Naive B cell (primary cell): ENCODE results near the gene PRKCA. TPM values are rescaled to one million over a fixed set of nuclear protein-coding genes. Genes with fewer than 3 reads are reported as not detected.

Experiments
- ATAC-seq, 2 donors: fragments of 150-1000 bp; cut with Tn5 transposase; 2 replicates each; pipeline ENCODE4 v1.10.0; 2021; ENCODE audit warnings: low read depth in 2 of 2, mild to moderate bottlenecking in 2 of 2, moderate library complexity in 2 of 2
- DNase-seq: peaks from one replicate; pipeline ENCODE4 v3.0.0; 2022
- H3K27ac Mint-ChIP-seq, 6 donors: one replicate each; pipeline ENCODE4 v1.8.0; 2020 to 2022; ENCODE audit warnings: mild to moderate bottlenecking in 6 of 6, mixed read lengths in 6 of 6, moderate library complexity in 5 of 6, inconsistent platforms in 2 of 6
- H3K27me3 Mint-ChIP-seq, 3 donors: one replicate each; pipeline ENCODE4 v1.8.0; 2021 to 2022; ENCODE audit warnings: mixed read lengths in 3 of 3, mild to moderate bottlenecking in 1 of 3
- H3K36me3 Mint-ChIP-seq, 2 donors: one replicate each; pipeline ENCODE4 v1.8.0; 2020 to 2022; ENCODE audit warnings: mixed read lengths in 2 of 2, inconsistent platforms in 1 of 2, mild to moderate bottlenecking in 1 of 2
- H3K4me1 Mint-ChIP-seq, 3 donors: one replicate each; pipeline ENCODE4 v1.8.0; 2020 to 2022; ENCODE audit warnings: mixed read lengths in 3 of 3, inconsistent platforms in 1 of 3, mild to moderate bottlenecking in 1 of 3, moderate library complexity in 1 of 3
- H3K4me3 Mint-ChIP-seq, 8 donors: one replicate each; pipeline ENCODE4 v1.8.0; 2020 to 2022; ENCODE audit warnings: mild to moderate bottlenecking in 8 of 8, mixed read lengths in 8 of 8, moderate library complexity in 8 of 8, inconsistent platforms in 2 of 8
- H3K9me3 Mint-ChIP-seq, 7 donors: one replicate each; pipeline ENCODE4 v1.8.0; 2020 to 2022; ENCODE audit warnings: mixed read lengths in 7 of 7, mild to moderate bottlenecking in 5 of 7, inconsistent platforms in 2 of 7, moderate library complexity in 1 of 7
- polyA plus RNA-seq, 6 donors: library from polyadenylated mRNA; unstranded; fragments of 300-500 nt; fragmentation: Illumina TruSeq; gene quantifications; one replicate each; pipeline ENCODE4 v1.2.3, GENCODE V29; 2021; ENCODE audit warnings: low read depth in 6 of 6

The PRKCA gene
- polyA plus RNA-seq, 6 donors from 2014 or later = 0.03 to 0.06 TPM; not detected in 4

DNA sequence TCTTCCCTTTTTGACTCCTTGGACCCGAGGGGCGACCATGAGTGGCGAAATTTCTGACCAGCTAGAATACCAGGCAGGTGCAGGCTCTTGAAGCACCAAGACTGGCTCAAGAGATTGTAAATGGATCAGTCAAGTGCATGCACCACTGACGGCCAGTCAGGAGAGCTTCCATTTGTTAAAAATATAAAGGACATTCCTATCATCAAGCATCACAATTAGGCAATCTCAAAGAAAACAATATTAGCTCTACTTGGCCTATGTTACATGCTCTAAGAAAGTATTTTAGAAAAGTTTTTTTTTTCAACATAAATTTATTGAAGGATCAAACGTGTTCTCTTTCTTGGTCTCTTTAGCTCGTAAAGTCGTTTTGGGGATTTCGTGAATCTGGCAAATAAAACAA lies 1.5 kb upstream of the PRKCA start:
- peaks cover 0 to 9% of the 10 kb centered on the region in 2 donors for H3K36me3 Mint-ChIP-seq
- peak overlapping the region; percentile 85 to 95 (median 89) for H3K4me3 Mint-ChIP-seq
- peaks cover 46 to 65% (median 51%) of the 10 kb centered on the region in 3 donors for H3K27me3 Mint-ChIP-seq
- H3K27ac Mint-ChIP-seq = no peak overlapping the region
- H3K9me3 Mint-ChIP-seq = peaks cover 0 to 3% (median 0%) of the 10 kb centered on the region in 7 donors
- peaks cover 8 to 11% (median 8%) of the 10 kb centered on the region in 3 donors for H3K4me1 Mint-ChIP-seq
- ATAC-seq = no peak
- DNase-seq = no peak

DNA sequence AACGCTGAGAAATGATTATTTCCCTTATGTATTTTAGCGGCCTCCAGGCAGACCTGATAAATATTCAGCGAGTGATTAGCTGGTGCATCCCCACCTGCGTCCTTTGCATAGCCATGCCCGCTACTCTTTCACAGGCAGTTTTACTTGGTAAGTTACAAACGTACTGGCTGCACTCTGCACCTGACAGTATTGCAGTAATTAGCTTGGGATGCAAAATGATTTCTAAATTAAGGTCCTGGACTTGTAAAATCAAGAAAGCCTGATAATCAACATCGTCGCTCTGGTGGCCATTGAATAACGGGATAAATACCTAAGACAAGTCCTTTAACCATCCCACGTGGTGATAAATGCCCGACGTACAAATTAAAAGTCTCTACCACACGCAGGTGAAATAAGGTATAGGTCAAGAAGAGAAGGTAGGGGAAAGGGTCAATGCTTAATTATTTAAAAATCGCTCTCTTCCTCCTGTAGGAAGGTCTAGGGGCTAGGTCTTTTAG lies 998 bp upstream of the PRKCA start:
- Mint-ChIP-seq H3K27ac (peak overlapping the region in 2 of 6 donors; percentile 2 to 81), H3K4me1 (peaks cover 8 to 11% (median 8%) of the 10 kb centered on the region in 3 donors), H3K27me3 (peaks cover 43 to 60% (median 47%) of the 10 kb centered on the region in 3 donors), H3K36me3 (peaks cover 0 to 9% of the 10 kb centered on the region in 2 donors), H3K4me3 (peak overlapping the region; percentile 85 to 95 (median 89)), H3K9me3 (peaks cover 0 to 3% (median 0%) of the 10 kb centered on the region in 7 donors)
- DNase-seq (no peak), ATAC-seq (no peak)

DNA sequence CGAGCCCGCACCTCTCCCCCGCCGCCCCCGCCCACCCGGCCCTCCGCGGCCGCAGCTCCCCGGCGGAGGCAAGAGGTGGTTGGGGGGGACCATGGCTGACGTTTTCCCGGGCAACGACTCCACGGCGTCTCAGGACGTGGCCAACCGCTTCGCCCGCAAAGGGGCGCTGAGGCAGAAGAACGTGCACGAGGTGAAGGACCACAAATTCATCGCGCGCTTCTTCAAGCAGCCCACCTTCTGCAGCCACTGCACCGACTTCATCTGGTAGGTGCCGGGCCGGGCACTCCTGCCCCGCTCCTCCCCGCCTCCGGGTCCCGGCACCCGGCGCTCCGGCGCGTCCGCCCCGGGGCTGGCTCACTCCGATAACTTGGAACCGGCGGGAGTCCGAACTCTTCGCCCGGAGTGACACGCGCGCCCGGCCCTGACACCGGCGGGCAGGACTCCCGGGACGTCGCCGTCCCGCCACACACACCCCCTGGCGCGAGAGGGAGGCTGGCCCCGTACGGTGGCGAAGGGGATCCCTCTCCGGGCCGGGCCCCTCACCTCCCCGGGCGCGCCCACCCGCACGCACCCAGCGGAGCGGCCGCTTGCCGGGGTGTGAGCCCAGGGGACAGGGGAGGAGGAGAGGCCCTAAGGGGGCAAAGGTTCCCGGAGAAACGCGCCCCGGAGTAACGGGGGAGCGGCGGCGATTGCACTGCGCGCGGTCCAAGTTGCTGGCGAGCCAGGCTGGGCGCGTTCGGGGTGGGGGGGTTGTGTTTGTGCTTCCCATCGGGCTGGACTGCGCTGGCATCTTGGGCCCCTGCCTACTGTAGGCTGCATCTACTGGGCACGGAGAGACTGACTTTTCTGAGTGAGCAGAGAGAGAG lies 581 bp downstream of the PRKCA start:
- peaks cover 44 to 59% (median 45%) of the 10 kb centered on the region in 3 donors for H3K27me3 Mint-ChIP-seq
- ATAC-seq (peak; percentile 32), DNase-seq (no peak)
- H3K4me3 Mint-ChIP-seq = peak overlapping the region; percentile 79 to 96 (median 92)
- peaks cover 0 to 3% (median 0%) of the 10 kb centered on the region in 7 donors for H3K9me3 Mint-ChIP-seq
- H3K27ac Mint-ChIP-seq = peak overlapping the region in 1 of 6 donors; percentile 56
- H3K36me3 Mint-ChIP-seq = peaks cover 0 to 9% of the 10 kb centered on the region in 2 donors
- H3K4me1 Mint-ChIP-seq = peaks cover 8 to 11% (median 8%) of the 10 kb centered on the region in 3 donors

DNA sequence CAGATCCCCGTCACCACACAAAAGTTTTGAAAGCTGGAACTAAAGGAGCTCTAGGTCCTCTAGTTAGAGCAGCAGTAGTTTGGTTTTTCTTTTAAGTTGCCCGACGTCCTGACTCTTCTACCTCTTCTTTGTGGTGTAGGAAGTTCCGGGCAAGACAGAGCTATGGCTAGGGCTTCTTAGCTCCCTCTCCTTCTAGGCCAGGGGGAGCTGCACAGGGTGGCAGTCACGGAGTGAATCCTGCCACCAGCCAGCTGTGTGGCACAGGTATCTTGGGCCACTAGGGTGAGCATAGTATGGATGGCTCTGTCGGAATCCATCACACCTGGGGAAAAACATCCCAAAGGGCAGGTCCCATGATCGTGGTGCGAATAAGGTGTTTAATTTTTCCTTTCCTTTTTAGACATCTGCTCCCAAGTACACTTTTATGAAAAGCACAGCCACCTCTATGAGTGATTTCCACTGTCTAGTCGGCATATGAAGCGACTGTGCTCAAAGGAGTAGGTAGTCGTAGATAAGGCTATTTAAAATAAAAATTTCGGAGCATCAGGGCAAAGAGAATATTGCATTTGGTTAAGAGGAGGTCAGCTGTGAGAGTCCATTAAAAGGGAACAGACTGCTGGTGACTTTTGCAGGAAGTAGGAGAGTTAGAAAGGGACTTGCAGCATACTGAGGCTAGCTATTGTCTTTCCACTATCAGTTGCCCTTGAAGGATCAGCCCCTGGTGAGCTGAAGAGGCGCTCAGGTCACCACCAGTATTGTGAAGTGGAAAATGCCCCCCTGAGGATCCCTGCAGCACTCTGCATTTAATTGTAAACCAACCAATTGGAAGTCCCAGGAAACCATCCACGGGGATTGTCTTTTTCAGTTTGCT lies 2.1 kb downstream of the PRKCA start:
- Mint-ChIP-seq H3K4me1 (peaks cover 8 to 11% (median 8%) of the 10 kb centered on the region in 3 donors), H3K36me3 (peaks cover 0 to 9% of the 10 kb centered on the region in 2 donors), H3K4me3 (peak overlapping the region in 7 of 8 donors; percentile 66 to 96 (median 84)), H3K9me3 (peaks cover 0 to 3% (median 0%) of the 10 kb centered on the region in 7 donors), H3K27me3 (peaks cover 38 to 52% (median 44%) of the 10 kb centered on the region in 3 donors), H3K27ac (no peak overlapping the region)
- no peak for DNase-seq
- no peak for ATAC-seq

DNA sequence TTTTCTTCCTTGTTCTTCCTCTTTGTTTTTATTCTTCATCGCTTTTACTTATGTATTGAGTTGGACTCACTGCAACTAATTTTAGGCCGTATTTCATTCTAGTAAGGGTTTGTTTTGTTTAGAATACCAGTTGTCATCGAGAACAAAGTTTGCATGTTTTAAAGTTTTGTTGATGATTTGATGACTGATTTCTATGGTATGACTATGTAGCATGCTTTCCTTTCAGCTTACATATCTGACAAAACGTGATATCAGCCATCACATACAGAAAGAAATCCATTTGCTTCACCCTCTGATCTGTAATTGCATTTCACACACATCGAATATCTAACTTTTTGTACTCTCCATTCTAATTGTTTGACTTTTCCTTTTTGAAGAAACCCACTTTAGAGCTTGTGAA lies 4.0 kb downstream of the PRKCA start:
- Mint-ChIP-seq H3K36me3 (peaks cover 0 to 7% of the 10 kb centered on the region in 2 donors), H3K27ac (no peak overlapping the region), H3K4me3 (peak overlapping the region in 1 of 8 donors; percentile 57), H3K27me3 (peaks cover 25 to 42% (median 33%) of the 10 kb centered on the region in 3 donors), H3K4me1 (peaks cover 5 to 10% (median 7%) of the 10 kb centered on the region in 3 donors), H3K9me3 (no peaks in the 10 kb centered on the region)
- no peak for ATAC-seq
- DNase-seq = no peak

DNA sequence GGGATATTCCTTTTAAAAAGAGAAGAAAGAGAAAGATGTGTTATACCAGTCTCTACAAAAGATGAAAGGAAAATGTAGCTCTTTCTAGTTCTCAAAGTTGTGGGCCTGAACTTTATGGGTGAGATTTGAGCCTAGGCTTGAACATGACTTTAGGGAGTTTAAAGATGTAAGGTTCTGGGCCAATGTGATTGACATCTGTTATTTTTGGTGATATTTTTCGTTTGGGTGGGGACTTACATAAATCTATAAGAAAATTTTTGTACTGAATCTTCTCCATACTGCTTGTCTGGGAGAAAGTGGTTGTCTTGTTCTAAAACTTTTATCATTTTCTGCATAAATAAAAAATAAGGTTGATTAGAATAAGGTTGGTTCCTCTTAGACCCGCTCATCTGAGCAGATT lies 4.8 kb downstream of the PRKCA start:
- no peak overlapping the region for H3K27ac Mint-ChIP-seq
- H3K4me1 Mint-ChIP-seq = peaks cover 0 to 4% (median 3%) of the 10 kb centered on the region in 3 donors
- no peaks in the 10 kb centered on the region for H3K36me3 Mint-ChIP-seq
- ATAC-seq (no peak), DNase-seq (no peak)
- no peaks in the 10 kb centered on the region for H3K9me3 Mint-ChIP-seq
- H3K4me3 Mint-ChIP-seq = no peak overlapping the region
- H3K27me3 Mint-ChIP-seq = peaks cover 21 to 39% (median 31%) of the 10 kb centered on the region in 3 donors

DNA sequence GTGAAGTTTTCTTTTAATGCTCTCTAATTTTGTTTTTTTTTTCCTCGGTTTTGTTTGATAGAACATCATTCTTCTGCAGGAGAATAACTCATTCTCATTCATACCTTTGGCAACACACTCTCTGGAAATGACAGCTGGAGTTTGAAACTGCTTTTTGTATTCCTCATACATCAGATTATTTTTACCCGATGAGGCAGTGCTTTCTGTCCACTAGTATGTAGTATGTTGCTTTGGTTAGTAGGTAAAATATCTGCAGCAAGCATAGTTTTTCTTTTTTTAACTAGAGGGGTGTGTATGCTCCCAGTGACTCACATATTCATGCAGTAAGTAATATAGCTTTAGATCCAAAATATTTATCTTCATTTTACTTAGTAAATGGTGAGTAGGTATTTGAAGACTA lies 6.4 kb downstream of the PRKCA start:
- H3K27ac Mint-ChIP-seq = no peak overlapping the region
- peaks cover 17 to 37% (median 30%) of the 10 kb centered on the region in 3 donors for H3K27me3 Mint-ChIP-seq
- no peaks in the 10 kb centered on the region for H3K4me1 Mint-ChIP-seq
- ATAC-seq (no peak), DNase-seq (no peak)
- no peaks in the 10 kb centered on the region for H3K9me3 Mint-ChIP-seq
- no peaks in the 10 kb centered on the region for H3K36me3 Mint-ChIP-seq
- H3K4me3 Mint-ChIP-seq = no peak overlapping the region

DNA sequence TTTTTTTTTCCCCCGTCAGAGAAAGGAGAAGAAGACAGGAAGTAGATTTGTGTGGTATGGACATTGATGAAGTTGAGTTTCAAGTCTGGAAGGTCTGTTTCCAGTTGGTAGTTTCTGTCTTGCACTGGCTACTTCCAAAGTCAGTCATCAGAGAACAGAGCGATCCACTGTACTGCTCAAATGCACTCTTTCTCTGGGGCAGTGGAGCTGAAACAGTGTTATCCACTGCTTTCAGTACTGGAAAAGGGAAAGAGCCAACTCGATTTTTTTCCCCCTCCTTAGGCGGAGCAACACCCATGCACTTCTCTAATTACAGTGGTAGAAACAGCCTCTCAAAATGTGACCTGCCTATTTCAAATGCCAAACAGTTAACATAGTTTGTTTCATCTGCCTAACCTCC lies 7.4 kb downstream of the PRKCA start:
- Mint-ChIP-seq H3K9me3 (no peaks in the 10 kb centered on the region), H3K4me3 (no peak overlapping the region), H3K27me3 (peaks cover 12 to 29% (median 22%) of the 10 kb centered on the region in 3 donors), H3K27ac (no peak overlapping the region), H3K4me1 (no peaks in the 10 kb centered on the region), H3K36me3 (no peaks in the 10 kb centered on the region)
- DNase-seq (no peak), ATAC-seq (no peak)

DNA sequence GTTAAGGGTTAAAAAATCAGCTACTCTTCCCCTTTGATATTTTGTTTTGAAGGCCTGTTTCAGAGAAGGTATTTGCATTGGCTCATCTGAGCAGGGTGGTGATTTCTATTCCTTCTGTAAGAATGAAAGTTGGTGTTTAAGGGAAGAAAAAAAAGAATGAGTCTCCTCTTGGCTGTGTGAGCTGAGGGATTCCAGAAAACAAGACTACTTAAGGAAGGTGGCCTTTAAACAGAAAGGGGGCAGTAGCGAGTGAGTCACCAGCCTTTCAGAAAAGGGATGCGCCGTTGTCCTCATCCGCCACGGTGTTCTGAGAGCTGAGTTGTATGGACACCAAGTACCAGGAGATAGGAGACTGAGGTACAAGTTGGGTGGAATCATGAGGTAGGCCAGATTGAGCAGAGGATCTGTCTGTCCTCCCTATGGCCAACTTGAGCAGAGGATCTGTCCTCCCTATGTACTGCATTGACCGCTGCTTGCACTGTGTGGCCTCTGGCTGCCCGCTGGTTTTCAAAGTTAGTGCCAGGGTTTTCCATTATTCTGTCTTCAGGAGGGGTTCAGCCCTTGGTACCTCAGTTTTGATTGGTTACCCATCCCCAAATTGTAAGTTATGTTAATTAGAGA lies 8.2 kb downstream of the PRKCA start:
- Mint-ChIP-seq H3K27me3 (peaks cover 12 to 27% (median 23%) of the 10 kb centered on the region in 3 donors), H3K4me1 (no peaks in the 10 kb centered on the region), H3K36me3 (no peaks in the 10 kb centered on the region), H3K4me3 (no peak overlapping the region), H3K9me3 (no peaks in the 10 kb centered on the region), H3K27ac (peak overlapping the region in 1 of 6 donors; percentile 80)
- ATAC-seq (no peak), DNase-seq (no peak)

DNA sequence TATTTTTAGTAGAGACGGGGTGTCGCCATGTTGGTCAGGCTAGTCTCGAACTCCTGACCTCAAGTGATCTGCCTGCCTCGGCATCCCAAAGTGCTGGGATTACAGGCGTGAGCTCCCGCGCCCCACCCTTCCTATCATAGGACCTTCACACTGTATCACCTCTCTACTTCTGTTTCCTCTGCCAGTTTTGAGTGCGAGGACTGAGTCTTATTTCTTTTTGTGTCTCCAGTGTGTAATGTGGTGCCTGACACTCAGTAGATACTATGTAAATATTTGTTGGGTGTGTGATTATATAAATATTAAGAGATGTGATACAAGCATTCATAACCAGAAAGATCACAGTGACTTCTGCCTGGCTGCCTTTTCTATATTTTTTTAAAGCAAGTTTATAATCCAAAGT lies 10.5 kb downstream of the PRKCA start:
- H3K27ac Mint-ChIP-seq = no peak overlapping the region
- ATAC-seq = no peak
- no peaks in the 10 kb centered on the region for H3K4me1 Mint-ChIP-seq
- no peak overlapping the region for H3K4me3 Mint-ChIP-seq
- DNase-seq = no peak
- no peaks in the 10 kb centered on the region for H3K36me3 Mint-ChIP-seq
- H3K27me3 Mint-ChIP-seq = peaks cover 6 to 33% (median 27%) of the 10 kb centered on the region in 3 donors
- H3K9me3 Mint-ChIP-seq = no peaks in the 10 kb centered on the region

DNA sequence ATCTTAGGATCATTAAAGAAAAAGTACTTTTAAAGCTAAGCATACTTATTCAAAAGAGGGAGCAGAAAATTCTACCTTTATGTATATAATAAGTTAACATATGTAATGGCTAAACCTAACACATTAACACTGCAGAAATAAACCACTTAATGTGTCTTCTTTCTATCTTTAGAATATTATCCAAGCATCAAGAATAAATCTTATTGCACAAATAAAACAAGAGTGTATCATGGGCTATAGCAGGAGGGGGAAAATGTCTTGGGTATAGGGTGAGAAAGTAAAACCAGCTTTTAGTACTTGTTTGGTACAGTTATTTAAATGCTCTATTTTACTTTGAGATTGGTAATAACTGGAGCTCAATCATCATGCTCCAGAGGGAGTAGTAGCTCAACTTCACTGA lies 10.9 kb downstream of the PRKCA start:
- Mint-ChIP-seq H3K27ac (no peak overlapping the region), H3K9me3 (no peaks in the 10 kb centered on the region)

DNA sequence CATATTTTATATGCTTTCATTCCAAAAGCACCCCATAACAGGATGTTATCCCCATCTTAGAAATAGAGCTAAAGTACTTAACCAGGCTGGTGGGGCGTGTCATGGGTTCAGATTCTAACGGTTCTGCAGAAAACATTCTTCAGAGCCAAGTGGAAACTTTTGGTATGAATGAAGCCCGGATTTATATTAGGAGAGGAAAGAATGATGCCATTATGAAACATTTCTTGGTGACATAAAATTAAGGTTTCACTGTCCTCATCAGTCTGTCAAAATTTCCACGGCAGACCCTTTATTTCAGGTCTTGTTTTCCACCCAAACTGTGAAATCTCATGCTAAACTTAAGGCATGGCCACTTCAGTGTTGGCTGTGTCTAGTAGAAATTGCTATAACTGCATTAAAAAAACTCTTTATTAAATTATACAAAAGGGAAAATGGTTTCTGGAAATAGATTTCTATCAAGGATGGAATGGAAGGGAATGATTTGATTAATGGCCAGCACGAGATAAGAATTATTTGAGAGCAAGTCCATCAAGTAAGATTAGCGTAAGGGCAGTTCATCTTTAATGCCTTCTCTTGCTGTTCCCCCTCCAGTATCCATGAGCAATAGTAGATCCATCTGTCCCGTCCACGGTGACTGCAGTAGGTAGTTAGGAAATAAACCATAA lies 11.7 kb downstream of the PRKCA start:
- no peaks in the 10 kb centered on the region for H3K36me3 Mint-ChIP-seq
- ATAC-seq = no peak

More for the DNA sequence above, 10.9 kb downstream of the PRKCA start:
- DNase-seq (no peak), ATAC-seq (no peak)
- Mint-ChIP-seq H3K27me3 (peaks cover 6 to 30% (median 27%) of the 10 kb centered on the region in 3 donors), H3K36me3 (no peaks in the 10 kb centered on the region), H3K4me1 (no peaks in the 10 kb centered on the region), H3K4me3 (no peak overlapping the region)

More for the DNA sequence above, 11.7 kb downstream of the PRKCA start:
- no peak for DNase-seq
- H3K4me3 Mint-ChIP-seq = no peak overlapping the region
- H3K9me3 Mint-ChIP-seq = no peaks in the 10 kb centered on the region
- no peaks in the 10 kb centered on the region for H3K4me1 Mint-ChIP-seq
- H3K27me3 Mint-ChIP-seq = peaks cover 5 to 28% (median 23%) of the 10 kb centered on the region in 3 donors
- H3K27ac Mint-ChIP-seq = no peak overlapping the region
